Measurements from ENCODE around the gene BTF3. TPM values are rescaled to one million over a fixed set of nuclear protein-coding genes. Genes with fewer than 3 reads are reported as not detected.
"Not testable (repeated sequence)": the region's sequence is repeated elsewhere in the genome, so short reads cannot be mapped to it uniquely, and the experiment has no call there.

The BTF3 gene
- total RNA-seq, 6 donors from 2014 or later = 152 to 415 (median 344) TPM

DNA sequence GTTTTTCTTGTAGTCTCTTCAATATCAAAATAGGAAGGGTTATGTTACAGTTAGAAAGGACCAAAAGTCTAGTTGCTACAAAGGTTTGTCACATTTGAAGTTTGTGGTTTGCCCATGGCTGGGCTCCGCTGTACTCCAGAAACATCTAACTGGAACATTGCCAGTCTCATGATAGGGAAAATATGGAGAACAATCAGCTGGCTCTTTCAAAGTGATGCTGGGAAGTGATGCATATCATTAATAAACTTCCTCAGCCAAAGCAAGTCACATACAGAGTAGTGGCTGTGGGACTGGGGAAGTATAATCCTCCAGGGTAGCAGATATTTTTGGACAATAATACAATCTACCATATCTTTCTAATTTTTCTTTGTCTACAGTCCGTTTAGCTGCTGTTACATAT, 8.8 kb downstream of the BTF3 start:
- no peak for DNase-seq
- no peaks in the 10 kb centered on the region for H3K27me3 ChIP-seq
- H3K27ac ChIP-seq = peak overlapping the region in 3 of 4 donors; percentile 57 to 80 (median 73)
- no peak for ATAC-seq (ENCODE audit: low FRiP score in 2 of 2)
- TF ChIP-seq EP300 (IDR thresholded peaks at IDR 0.05) (peak in 1 of 4 donors; percentile 39), POLR2AphosphoS5 (IDR thresholded peaks at IDR 0.05) (no peak), CTCF (IDR thresholded peaks at IDR 0.05) (no peak), POLR2A (IDR thresholded peaks at IDR 0.05) (no peak)
- peaks cover 3 to 14% (median 9%) of the 10 kb centered on the region in 4 donors for H3K4me1 ChIP-seq
- no peaks in the 10 kb centered on the region for H3K9me3 ChIP-seq
- 44 to 46% methylated on average over 2 of the region's 2 CpGs for WGBS, 2 donors
- no peak overlapping the region for H3K4me3 ChIP-seq
- H3K36me3 ChIP-seq = peaks cover 31 to 47% (median 37%) of the 10 kb centered on the region in 4 donors

- Histone ChIP-seq H3K27ac (peak overlapping the region in 1 of 4 donors; percentile 16), H3K4me1 (peaks cover 3 to 14% (median 9%) of the 10 kb centered on the region in 4 donors), H3K36me3 (peaks cover 23 to 32% (median 24%) of the 10 kb centered on the region in 4 donors)
- H3K27me3 ChIP-seq, H3K9me3 ChIP-seq, H3K4me3 ChIP-seq: not testable (repeated sequence)
- ATAC-seq (ENCODE audit: low FRiP score in 2 of 2) = peak in 1 of 2 donors; percentile 26
- WGBS, 2 donors = 96% methylated on average over 26 of the region's 26 CpGs
- peak in 1 of 2 donors; percentile 68 for DNase-seq
Measured at GRCh38 chr5:73508521-73508920, 10.3 kb downstream of the BTF3 start.

GRCh38 chr5:73513996-73514395, 15.8 kb downstream of the BTF3 start:
- peaks cover 0 to 17% (median 12%) of the 10 kb centered on the region in 4 donors for H3K4me1 ChIP-seq
- TF ChIP-seq POLR2AphosphoS5 (IDR thresholded peaks at IDR 0.05) = no peak
- no peak for TF ChIP-seq CTCF (IDR thresholded peaks at IDR 0.05)
- no peak for TF ChIP-seq EP300 (IDR thresholded peaks at IDR 0.05)
- no peak for TF ChIP-seq POLR2A (IDR thresholded peaks at IDR 0.05)
- 74 to 100% methylated on average over 3 of the region's 3 CpGs for WGBS, 2 donors
- ATAC-seq (ENCODE audit: low FRiP score in 2 of 2) = peak in 1 of 2 donors; percentile 15
- no peak overlapping the region for H3K4me3 ChIP-seq
- no peak for DNase-seq
- no peaks in the 10 kb centered on the region for H3K27me3 ChIP-seq
- no peak overlapping the region for H3K27ac ChIP-seq
- H3K9me3 ChIP-seq = no peaks in the 10 kb centered on the region
- no peaks in the 10 kb centered on the region for H3K36me3 ChIP-seq

DNA sequence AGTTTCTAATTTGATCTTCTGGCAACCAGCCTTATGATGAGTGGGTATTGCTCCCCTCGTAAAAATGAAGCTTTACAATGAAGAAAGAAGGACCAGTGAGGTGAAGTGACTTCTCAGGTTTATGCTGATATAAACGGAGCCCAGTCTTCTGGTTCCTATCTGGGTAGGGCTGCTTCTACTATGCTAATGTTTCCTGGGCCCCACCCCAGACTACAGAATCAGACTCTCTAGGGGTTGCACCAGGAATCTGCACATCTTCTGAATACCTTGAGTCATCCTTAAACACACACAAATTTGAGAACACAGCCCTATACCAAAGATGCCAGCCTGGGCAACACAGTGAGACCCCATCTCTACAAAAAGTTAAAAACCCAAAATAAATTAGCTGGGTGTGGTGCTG, 16.2 kb downstream of the BTF3 start:
- no peak for DNase-seq
- no peak overlapping the region for H3K4me3 ChIP-seq

DNA sequence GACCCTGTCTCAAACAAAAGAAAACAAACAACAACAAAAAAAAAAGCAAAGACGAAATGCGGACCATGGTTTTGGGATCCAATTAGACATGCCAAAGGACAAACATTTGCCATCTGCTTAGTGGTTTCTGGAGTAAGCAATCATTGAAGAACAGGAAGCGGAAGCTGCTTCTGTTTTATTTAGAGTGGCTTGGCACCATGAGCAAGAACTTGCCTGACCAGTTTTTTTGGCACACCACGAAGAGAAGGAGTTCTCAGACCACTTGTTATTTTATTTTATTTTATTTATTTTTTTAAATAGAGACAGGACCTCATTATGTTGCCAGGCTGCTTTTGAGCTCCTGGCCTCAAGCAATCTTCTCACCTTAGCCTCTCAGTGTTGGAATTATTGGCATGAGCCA, 17.0 kb downstream of the BTF3 start:
- H3K9me3 ChIP-seq = no peaks in the 10 kb centered on the region
- TF ChIP-seq POLR2A (IDR thresholded peaks at IDR 0.05) = no peak
- no peak for TF ChIP-seq POLR2AphosphoS5 (IDR thresholded peaks at IDR 0.05)
- TF ChIP-seq CTCF (IDR thresholded peaks at IDR 0.05) = no peak
- TF ChIP-seq EP300 (IDR thresholded peaks at IDR 0.05) = no peak
- ATAC-seq (ENCODE audit: low FRiP score in 2 of 2) (peak in 1 of 2 donors; percentile 69), DNase-seq (peak in 1 of 2 donors; percentile 51)
- H3K4me1 ChIP-seq = peaks cover 0 to 24% (median 14%) of the 10 kb centered on the region in 4 donors
- no peaks in the 10 kb centered on the region for H3K36me3 ChIP-seq
- no peak overlapping the region for H3K4me3 ChIP-seq
- 10 to 15% methylated on average over 4 of the region's 4 CpGs for WGBS, 2 donors
- peak overlapping the region; percentile 30 to 72 (median 44) for H3K27ac ChIP-seq
- H3K27me3 ChIP-seq = no peaks in the 10 kb centered on the region

More for the DNA sequence above, 16.2 kb downstream of the BTF3 start:
- WGBS, 2 donors = 64 to 69% methylated on average over 2 of the region's 2 CpGs
- Histone ChIP-seq H3K27ac (no peak overlapping the region), H3K27me3 (no peaks in the 10 kb centered on the region), H3K36me3 (no peaks in the 10 kb centered on the region), H3K4me1 (peaks cover 0 to 18% (median 12%) of the 10 kb centered on the region in 4 donors), H3K9me3 (no peaks in the 10 kb centered on the region)
- TF ChIP-seq POLR2A (IDR thresholded peaks at IDR 0.05) (no peak), POLR2AphosphoS5 (IDR thresholded peaks at IDR 0.05) (no peak), EP300 (IDR thresholded peaks at IDR 0.05) (no peak), CTCF (IDR thresholded peaks at IDR 0.05) (no peak)
- ATAC-seq (ENCODE audit: low FRiP score in 2 of 2) = no peak

Measured in upper lobe of left lung (tissue), 6 donors.